ENCODE data around the gene HHIPL1.
A peak's percentile ranks its signal among the peaks of the same experiment; 100 is the strongest.

Gene HHIPL1

GRCh38 chr14:99611646-99612045, 33.3 kb upstream of the HHIPL1 start:
- no peak for DNase-seq (ENCODE audit: low read depth)

- no peak for DNase-seq (ENCODE audit: low read depth)
Measured at GRCh38 chr14:99612071-99612737, 32.7 kb upstream of the HHIPL1 start.

GRCh38 chr14:99612738-99613330, 32.1 kb upstream of the HHIPL1 start:
- no peak for DNase-seq (ENCODE audit: low read depth)

- no peak for DNase-seq (ENCODE audit: low read depth)
Measured at GRCh38 chr14:99615497-99616157, 29.3 kb upstream of the HHIPL1 start.

- no peak for DNase-seq (ENCODE audit: low read depth)
Measured at GRCh38 chr14:99616832-99617800, 27.8 kb upstream of the HHIPL1 start.

GRCh38 chr14:99619835-99620834, 24.8 kb upstream of the HHIPL1 start:
- no peak for DNase-seq (ENCODE audit: low read depth)

GRCh38 chr14:99621948-99622347, 23.0 kb upstream of the HHIPL1 start:
- no peak for DNase-seq (ENCODE audit: low read depth)

GRCh38 chr14:99624024-99624423, 20.9 kb upstream of the HHIPL1 start:
- no peak for DNase-seq (ENCODE audit: low read depth)

- no peak for DNase-seq (ENCODE audit: low read depth)
Measured at GRCh38 chr14:99624971-99625370, 20.0 kb upstream of the HHIPL1 start.

- no peak for DNase-seq (ENCODE audit: low read depth)
Measured at GRCh38 chr14:99625476-99625875, 19.5 kb upstream of the HHIPL1 start.

GRCh38 chr14:99626041-99626648, 18.8 kb upstream of the HHIPL1 start:
- no peak for DNase-seq (ENCODE audit: low read depth)

GRCh38 chr14:99627100-99627499, 17.8 kb upstream of the HHIPL1 start:
- DNase-seq (ENCODE audit: low read depth), result no peak

- no peak for DNase-seq (ENCODE audit: low read depth)
Measured at GRCh38 chr14:99627510-99628381, 17.2 kb upstream of the HHIPL1 start.

GRCh38 chr14:99628887-99629618, 15.9 kb upstream of the HHIPL1 start:
- DNase-seq (ENCODE audit: low read depth), result peak; percentile 35

- DNase-seq (ENCODE audit: low read depth), result no peak
Measured at GRCh38 chr14:99630202-99630601, 14.7 kb upstream of the HHIPL1 start.

GRCh38 chr14:99632410-99633035, 12.4 kb upstream of the HHIPL1 start:
- no peak for DNase-seq (ENCODE audit: low read depth)

- DNase-seq (ENCODE audit: low read depth), result no peak
Measured at GRCh38 chr14:99633141-99633540, 11.8 kb upstream of the HHIPL1 start.

- no peak for DNase-seq (ENCODE audit: low read depth)
Measured at GRCh38 chr14:99633918-99634317, 11.0 kb upstream of the HHIPL1 start.
